GM12865 (cell line): ENCODE measurements around the gene NPIPB4.
"Not testable (repeated sequence)": the region's sequence is repeated elsewhere in the genome, so short reads cannot be mapped to it uniquely, and the experiment has no call there.

Source experiments
- DNase-seq: peaks from one replicate; pipeline ENCODE4 v3.0.0; 2010; ENCODE audit warnings: low read depth
- H3K4me3 ChIP-seq: 2 replicates; pipeline ENCODE4 v1.5.1; 2011; ENCODE audit warnings: mild to moderate bottlenecking, low read depth, low read length, control low read depth

NPIPB4 gene

GRCh38 chr16:21857656-21858055, at the start of gene NPIPB4:
TSS of gene NPIPB4 (minus strand) at chr16:21857756. CDS start at chr16:21857378, 378 bp downstream.
- not testable (repeated sequence) for H3K4me3 ChIP-seq, DNase-seq

- H3K4me3 ChIP-seq, DNase-seq: not testable (repeated sequence)
These were observed 41.4 kb upstream of the NPIPB4 start for GRCh38 chr16:21898998-21899397.

- DNase-seq: peak; percentile 1
These were observed 24.4 kb upstream of the NPIPB4 start for GRCh38 chr16:21881988-21882387.

GRCh38 chr16:21837186-21837585, 20.4 kb downstream of the NPIPB4 start:
- not testable (repeated sequence) for DNase-seq, H3K4me3 ChIP-seq

More at GRCh38 chr16:21881988-21882387, 24.4 kb upstream of the NPIPB4 start:
- not testable (repeated sequence) for H3K4me3 ChIP-seq

GRCh38 chr16:21836334-21836733, 21.2 kb downstream of the NPIPB4 start:
- DNase-seq, H3K4me3 ChIP-seq: not testable (repeated sequence)

- not testable (repeated sequence) for DNase-seq, H3K4me3 ChIP-seq
These were observed 21.8 kb downstream of the NPIPB4 start for GRCh38 chr16:21835747-21836146.

- H3K4me3 ChIP-seq, DNase-seq: not testable (repeated sequence)
These were observed 23.3 kb downstream of the NPIPB4 start for GRCh38 chr16:21834211-21834610.

- not testable (repeated sequence) for DNase-seq, H3K4me3 ChIP-seq
These were observed 27.6 kb downstream of the NPIPB4 start for GRCh38 chr16:21829929-21830328.

GRCh38 chr16:21826067-21826706, 31.4 kb downstream of the NPIPB4 start:
- DNase-seq, H3K4me3 ChIP-seq: not testable (repeated sequence)

- not testable (repeated sequence) for H3K4me3 ChIP-seq, DNase-seq
These were observed 32.0 kb downstream of the NPIPB4 start for GRCh38 chr16:21825526-21825925.

GRCh38 chr16:21823258-21823657, 34.3 kb downstream of the NPIPB4 start:
- DNase-seq, H3K4me3 ChIP-seq: not testable (repeated sequence)

GRCh38 chr16:21820908-21821465, 36.6 kb downstream of the NPIPB4 start:
- DNase-seq: not testable (repeated sequence)
- H3K4me3 ChIP-seq: peak overlapping the region; percentile 69

GRCh38 chr16:21820028-21820907, 37.3 kb downstream of the NPIPB4 start:
- DNase-seq: peak; percentile 86
- peak overlapping the region; percentile 69 for H3K4me3 ChIP-seq

GRCh38 chr16:21819617-21820016, 37.9 kb downstream of the NPIPB4 start:
- DNase-seq: not testable (repeated sequence)
- peak overlapping the region; percentile 7 for H3K4me3 ChIP-seq

- not testable (repeated sequence) for H3K4me3 ChIP-seq, DNase-seq
These were observed 40.5 kb downstream of the NPIPB4 start for GRCh38 chr16:21817012-21817411.

- not testable (repeated sequence) for DNase-seq, H3K4me3 ChIP-seq
These were observed 41.9 kb downstream of the NPIPB4 start for GRCh38 chr16:21815694-21816093.

GRCh38 chr16:21802375-21802663, 55.2 kb downstream of the NPIPB4 start:
- H3K4me3 ChIP-seq, DNase-seq: not testable (repeated sequence)
